ENCODE results near the gene NAA60. TPM values are rescaled to one million over a fixed set of nuclear protein-coding genes. Genes with fewer than 3 reads are reported as not detected.

NAA60 gene
- total RNA-seq, 1 experiment from 2014 or later, result 57.5 TPM

GRCh38 chr16:3458278-3458851 lies 14.9 kb downstream of the NAA60 start:
- Histone ChIP-seq H3K9me3 (ENCODE audit: insufficient read depth, low read depth) (no peaks in the 10 kb centered on the region), H3K27me3 (ENCODE audit: insufficient read depth, low read depth) (no peaks in the 10 kb centered on the region), H3K36me3 (ENCODE audit: low read depth) (no peaks in the 10 kb centered on the region), H3K4me2 (peak overlapping the region; percentile 98), H3F3A (ENCODE audit: insufficient read depth, low read depth) (peaks cover 11% of the 10 kb centered on the region; the same call in 1 of the 2 replicates), H3K9me2 (ENCODE audit: insufficient read depth) (no peaks in the 10 kb centered on the region), H2AFZ (peak overlapping the region; percentile 72), H3K79me2 (ENCODE audit: low read depth) (peaks cover 51% of the 10 kb centered on the region), H4K20me1 (ENCODE audit: insufficient read depth) (peaks cover 40% of the 10 kb centered on the region), H3K4me3 (peak overlapping the region; percentile 84), H3K27ac (peak overlapping the region; percentile 9), H3K4me1 (replicated peaks; ENCODE audit: insufficient read depth) (peaks cover 20% of the 10 kb centered on the region)
- POLR2A ChIA-PET (ENCODE audit: unreplicated experiment), result no interaction called here
- intact Hi-C loops (cut with micrococcal nuclease; ENCODE audit: unreplicated experiment), result loop anchor here (2.0 to 10.0 kb wide), 3 partner anchors 50 to 271 kb away; partner anchors contain the start of gene OR1F1
- CTCF ChIA-PET, result no interaction called here
- no TSS peak for BruUV-seq (replicated peaks)
- TF ChIP-seq EZH2 (IDR thresholded peaks at IDR 0.05; ENCODE audit: low read depth) (no peak), CTCF (conservative IDR thresholded peaks at IDR 0.05) (no peak)
- DNase-seq, result peak in 1 of 2 experiments; percentile 33

DNA sequence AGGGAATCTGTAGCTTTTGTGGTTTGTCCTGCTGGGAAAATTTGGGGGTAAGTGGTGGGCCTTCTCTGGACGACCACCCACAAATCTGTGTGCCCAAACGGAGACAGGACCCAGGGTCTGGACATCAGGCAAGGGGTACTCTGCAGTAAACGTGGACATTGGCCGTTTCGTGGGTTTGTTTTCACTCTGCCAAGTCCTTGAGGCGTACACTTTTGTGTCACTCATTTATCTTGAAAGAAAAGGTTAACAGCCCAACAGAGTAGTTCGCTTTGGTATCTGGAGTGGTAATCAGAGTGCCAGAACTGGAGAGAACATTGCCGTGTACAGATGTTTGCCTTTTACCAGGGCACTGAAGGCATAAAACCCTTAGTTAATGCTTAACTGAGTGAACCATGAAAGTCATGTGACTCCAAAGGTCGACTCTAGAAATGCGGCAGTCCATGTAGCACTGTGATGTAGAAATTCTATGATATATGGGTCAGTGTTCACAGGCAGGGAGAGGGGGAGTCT lies 15.4 kb downstream of the NAA60 start:
- peak overlapping the region; percentile 9 for H3K27ac ChIP-seq
- H2AFZ ChIP-seq, result peak overlapping the region; percentile 72
- H3F3A ChIP-seq (ENCODE audit: insufficient read depth, low read depth), result peaks cover 11% of the 10 kb centered on the region; the same call in 1 of the 2 replicates
- peaks cover 56% of the 10 kb centered on the region for H3K79me2 ChIP-seq (ENCODE audit: low read depth)
- ChIA-PET POLR2A (ENCODE audit: unreplicated experiment) (no interaction called here), CTCF (no interaction called here)
- no peaks in the 10 kb centered on the region for H3K9me3 ChIP-seq (ENCODE audit: insufficient read depth, low read depth)
- peak overlapping the region; percentile 98 for H3K4me2 ChIP-seq
- TSS peak; percentile 34 for BruUV-seq (replicated peaks)
- no peaks in the 10 kb centered on the region for H3K27me3 ChIP-seq (ENCODE audit: insufficient read depth, low read depth)
- no peaks in the 10 kb centered on the region for H3K36me3 ChIP-seq (ENCODE audit: low read depth)
- intact Hi-C loops (cut with micrococcal nuclease; ENCODE audit: unreplicated experiment), result loop anchor here (2.0 to 10.0 kb wide), 3 partner anchors 50 to 272 kb away; partner anchors contain the start of gene OR1F1
- peak overlapping the region; percentile 84 for H3K4me3 ChIP-seq
- no peak for DNase-seq
- peaks cover 45% of the 10 kb centered on the region for H4K20me1 ChIP-seq (ENCODE audit: insufficient read depth)
- H3K4me1 ChIP-seq (replicated peaks; ENCODE audit: insufficient read depth), result peaks cover 20% of the 10 kb centered on the region
- no peak for TF ChIP-seq CTCF (conservative IDR thresholded peaks at IDR 0.05)
- no peak for TF ChIP-seq EZH2 (IDR thresholded peaks at IDR 0.05; ENCODE audit: low read depth)
- H3K9me2 ChIP-seq (ENCODE audit: insufficient read depth), result no peaks in the 10 kb centered on the region

DNA sequence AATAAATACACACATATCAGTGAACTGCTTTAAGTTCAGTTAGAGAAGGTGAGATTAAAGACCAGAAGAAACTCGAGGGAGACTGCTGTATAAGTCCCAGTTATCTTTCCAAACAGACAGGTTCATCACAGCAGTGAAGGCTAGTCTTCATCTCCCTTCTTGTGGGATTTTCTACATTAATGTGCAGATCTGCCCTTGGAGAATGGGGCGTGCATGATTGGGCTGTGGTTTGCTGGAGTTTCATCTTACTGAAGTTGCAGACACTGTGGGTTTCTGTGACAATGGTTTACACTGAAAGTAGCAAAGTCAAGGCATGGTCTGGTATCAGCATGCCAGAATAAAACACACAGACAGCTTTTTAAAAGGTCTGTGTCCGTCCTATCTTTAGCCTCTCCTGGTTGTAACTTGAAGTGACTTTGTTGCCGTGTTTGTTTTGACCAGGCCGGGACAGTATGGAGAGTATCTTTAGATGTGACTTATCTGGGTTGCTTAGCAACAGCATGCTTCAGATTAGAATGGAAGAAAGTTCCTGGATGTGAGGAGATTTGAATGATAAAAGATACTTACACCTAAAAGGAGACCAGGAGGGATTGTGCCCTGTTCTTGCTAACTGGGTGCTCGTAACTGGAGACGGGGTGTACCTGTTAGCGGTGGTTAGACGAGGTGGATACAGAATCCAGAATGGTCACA lies 16.1 kb downstream of the NAA60 start:
- Histone ChIP-seq H3K4me2 (peak overlapping the region; percentile 98), H3K79me2 (ENCODE audit: low read depth) (peaks cover 63% of the 10 kb centered on the region), H3K9me3 (ENCODE audit: insufficient read depth, low read depth) (no peaks in the 10 kb centered on the region), H4K20me1 (ENCODE audit: insufficient read depth) (peaks cover 51% of the 10 kb centered on the region), H3K27me3 (ENCODE audit: insufficient read depth, low read depth) (no peaks in the 10 kb centered on the region), H3K4me1 (replicated peaks; ENCODE audit: insufficient read depth) (peaks cover 20% of the 10 kb centered on the region), H3K4me3 (peak overlapping the region; percentile 84), H3K36me3 (ENCODE audit: low read depth) (no peaks in the 10 kb centered on the region), H3F3A (ENCODE audit: insufficient read depth, low read depth) (peaks cover 11% of the 10 kb centered on the region; the same call in 1 of the 2 replicates), H3K9me2 (ENCODE audit: insufficient read depth) (no peaks in the 10 kb centered on the region), H2AFZ (no peak overlapping the region), H3K27ac (no peak overlapping the region; the same call in 1 of the 2 replicates)
- DNase-seq, result no peak
- no TSS peak for BruUV-seq (replicated peaks)
- POLR2A ChIA-PET (ENCODE audit: unreplicated experiment), result no interaction called here
- CTCF ChIA-PET, result no interaction called here
- TF ChIP-seq CTCF (conservative IDR thresholded peaks at IDR 0.05), result no peak
- TF ChIP-seq EZH2 (IDR thresholded peaks at IDR 0.05; ENCODE audit: low read depth), result no peak
- intact Hi-C loops (cut with micrococcal nuclease; ENCODE audit: unreplicated experiment), result loop anchor here (2.0 to 10.0 kb wide), 3 partner anchors 49 to 272 kb away; partner anchors contain the start of gene OR1F1

Measured in PC-9 (cell line).